Loucy (cell line): ENCODE data around the gene CEP126.

Experiments used
- H2AFZ ChIP-seq: fragments of 200-600 bp; sonication (generic); 2 replicates; pipeline ENCODE4 v1.6.0; 2016; ENCODE audit warnings: antibody characterized with exemption, mild to moderate bottlenecking, low read length, moderate library complexity
- H3F3A ChIP-seq: fragments of 200-600 bp; 2 replicates; pipeline ENCODE4 v1.6.0; 2016; ENCODE audit warnings: antibody characterized with exemption, low read depth, mild to moderate bottlenecking
- H3K27me3 ChIP-seq: fragments of 200-600 bp; sonication (generic); 2 replicates; pipeline ENCODE4 v1.6.1; 2014; ENCODE audit warnings: low read length, mild to moderate bottlenecking; ENCODE audit not compliant: insufficient read depth, poor library complexity, severe bottlenecking
- H3K36me3 ChIP-seq: fragments of 200-600 bp; sonication (generic); 2 replicates; pipeline ENCODE4 v1.6.1; 2016; ENCODE audit warnings: low read length; ENCODE audit not compliant: insufficient read depth
- H3K4me1 ChIP-seq: fragments of 200-600 bp; sonication (generic); 2 replicates; pipeline ENCODE4 v1.5.1; 2014; ENCODE audit warnings: low read length, mild to moderate bottlenecking; ENCODE audit not compliant: insufficient read depth, poor library complexity, severe bottlenecking
- H3K4me2 ChIP-seq: fragments of 200-600 bp; sonication (generic); 2 replicates; pipeline ENCODE4 v1.6.0; 2014; ENCODE audit warnings: antibody characterized with exemption, low read length, low read depth, mild to moderate bottlenecking; ENCODE audit not compliant: poor library complexity, severe bottlenecking
- H3K4me3 ChIP-seq: fragments of 200-600 bp; sonication (generic); 2 replicates; pipeline ENCODE4 v1.5.1; 2014; ENCODE audit warnings: low read length, mild to moderate bottlenecking, mixed read lengths; ENCODE audit not compliant: poor library complexity, severe bottlenecking
- H3K79me2 ChIP-seq: fragments of 200-600 bp; sonication (generic); 2 replicates; pipeline ENCODE4 v1.6.1; 2014; ENCODE audit warnings: low read length; ENCODE audit not compliant: insufficient read depth
- H3K9ac ChIP-seq: fragments of 200-600 bp; sonication (generic); 2 replicates; pipeline ENCODE4 v1.6.0; 2014; ENCODE audit warnings: mild to moderate bottlenecking, low read depth, low read length, moderate library complexity; ENCODE audit not compliant: poor library complexity, severe bottlenecking
- H3K9me2 ChIP-seq: fragments of 200-600 bp; sonication (generic); replicated peaks from 2 replicates; pipeline ENCODE4 v1.6.1; 2016; ENCODE audit warnings: low read depth, low read length, mixed read lengths
- H3K9me3 ChIP-seq: fragments of 200-600 bp; sonication (generic); 2 replicates; pipeline ENCODE4 v1.6.1; 2014; ENCODE audit warnings: mild to moderate bottlenecking, antibody characterized with exemption, low read length, low read depth; ENCODE audit not compliant: insufficient read depth
- H4K20me1 ChIP-seq: fragments of 200-600 bp; sonication (generic); 2 replicates; pipeline ENCODE4 v1.6.0; 2014; ENCODE audit warnings: antibody characterized with exemption, low read length, mild to moderate bottlenecking; ENCODE audit not compliant: insufficient read depth, poor library complexity, severe bottlenecking
- EZH2phosphoT487 ChIP-seq: fragments of 200-600 bp; IDR thresholded peaks from 2 replicates; pipeline ENCODE4 v1.6.1; 2018; ENCODE audit warnings: antibody characterized with exemption, mild to moderate bottlenecking, moderate library complexity, borderline replicate concordance
- TF ChIP-seq, protein P1 (sequence below): fragments of 200-600 bp; sonication (generic); conservative IDR thresholded peaks from 2 replicates; pipeline ENCODE4 v1.5.1; 2014; ENCODE audit warnings: mild to moderate bottlenecking, antibody characterized with exemption, low read length

The CEP126 gene

DNA sequence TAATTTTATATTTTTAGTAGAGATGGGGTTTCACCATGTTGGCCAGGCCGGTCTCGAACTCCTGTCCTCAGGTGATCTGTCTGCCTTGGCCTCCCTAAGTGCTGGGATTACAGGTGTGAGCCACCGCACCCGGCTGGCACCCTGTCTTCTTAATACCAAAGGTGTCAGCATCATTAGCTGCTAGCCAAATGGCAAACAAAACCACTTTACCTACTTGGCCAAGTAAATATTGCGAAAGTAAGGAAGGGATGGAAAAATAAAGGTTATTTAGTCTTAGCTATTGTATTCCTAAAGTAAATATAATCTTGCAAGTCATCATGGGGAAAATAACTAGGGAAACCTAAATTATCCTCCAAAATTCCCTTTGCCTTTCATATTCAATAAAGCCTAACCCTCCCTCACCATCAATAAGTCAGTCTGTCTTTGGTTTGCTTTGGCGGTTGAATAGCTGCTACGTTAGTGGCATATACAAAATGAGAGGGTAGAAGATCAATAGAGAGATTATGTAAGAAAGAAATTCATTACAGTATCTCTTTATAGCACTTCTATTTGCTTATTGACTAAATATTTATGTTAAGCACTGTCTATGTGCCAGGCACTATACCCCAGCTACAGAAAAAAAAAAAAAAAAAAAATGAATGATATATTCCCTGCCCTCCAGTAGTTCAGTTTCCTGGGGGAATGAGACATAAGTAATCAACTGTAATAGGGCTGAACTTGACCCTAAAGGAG lies 92.2 kb downstream of the CEP126 start:
- no peaks in the 10 kb centered on the region for H3K9me3 ChIP-seq
- TF ChIP-seq, protein P1, sequence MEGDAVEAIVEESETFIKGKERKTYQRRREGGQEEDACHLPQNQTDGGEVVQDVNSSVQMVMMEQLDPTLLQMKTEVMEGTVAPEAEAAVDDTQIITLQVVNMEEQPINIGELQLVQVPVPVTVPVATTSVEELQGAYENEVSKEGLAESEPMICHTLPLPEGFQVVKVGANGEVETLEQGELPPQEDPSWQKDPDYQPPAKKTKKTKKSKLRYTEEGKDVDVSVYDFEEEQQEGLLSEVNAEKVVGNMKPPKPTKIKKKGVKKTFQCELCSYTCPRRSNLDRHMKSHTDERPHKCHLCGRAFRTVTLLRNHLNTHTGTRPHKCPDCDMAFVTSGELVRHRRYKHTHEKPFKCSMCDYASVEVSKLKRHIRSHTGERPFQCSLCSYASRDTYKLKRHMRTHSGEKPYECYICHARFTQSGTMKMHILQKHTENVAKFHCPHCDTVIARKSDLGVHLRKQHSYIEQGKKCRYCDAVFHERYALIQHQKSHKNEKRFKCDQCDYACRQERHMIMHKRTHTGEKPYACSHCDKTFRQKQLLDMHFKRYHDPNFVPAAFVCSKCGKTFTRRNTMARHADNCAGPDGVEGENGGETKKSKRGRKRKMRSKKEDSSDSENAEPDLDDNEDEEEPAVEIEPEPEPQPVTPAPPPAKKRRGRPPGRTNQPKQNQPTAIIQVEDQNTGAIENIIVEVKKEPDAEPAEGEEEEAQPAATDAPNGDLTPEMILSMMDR: no peak
- no peak for TF ChIP-seq EZH2phosphoT487
- H3K36me3 ChIP-seq: no peaks in the 10 kb centered on the region
- no peak overlapping the region for H3K4me3 ChIP-seq
- no peak overlapping the region for H3K9ac ChIP-seq
- H3K79me2 ChIP-seq: no peaks in the 10 kb centered on the region
- no peaks in the 10 kb centered on the region for H3K9me2 ChIP-seq
- no peaks in the 10 kb centered on the region for H3K27me3 ChIP-seq
- no peak overlapping the region for H2AFZ ChIP-seq
- H4K20me1 ChIP-seq: no peaks in the 10 kb centered on the region
- no peaks in the 10 kb centered on the region for H3F3A ChIP-seq
- H3K4me1 ChIP-seq: no peaks in the 10 kb centered on the region
- no peak overlapping the region for H3K4me2 ChIP-seq

DNA sequence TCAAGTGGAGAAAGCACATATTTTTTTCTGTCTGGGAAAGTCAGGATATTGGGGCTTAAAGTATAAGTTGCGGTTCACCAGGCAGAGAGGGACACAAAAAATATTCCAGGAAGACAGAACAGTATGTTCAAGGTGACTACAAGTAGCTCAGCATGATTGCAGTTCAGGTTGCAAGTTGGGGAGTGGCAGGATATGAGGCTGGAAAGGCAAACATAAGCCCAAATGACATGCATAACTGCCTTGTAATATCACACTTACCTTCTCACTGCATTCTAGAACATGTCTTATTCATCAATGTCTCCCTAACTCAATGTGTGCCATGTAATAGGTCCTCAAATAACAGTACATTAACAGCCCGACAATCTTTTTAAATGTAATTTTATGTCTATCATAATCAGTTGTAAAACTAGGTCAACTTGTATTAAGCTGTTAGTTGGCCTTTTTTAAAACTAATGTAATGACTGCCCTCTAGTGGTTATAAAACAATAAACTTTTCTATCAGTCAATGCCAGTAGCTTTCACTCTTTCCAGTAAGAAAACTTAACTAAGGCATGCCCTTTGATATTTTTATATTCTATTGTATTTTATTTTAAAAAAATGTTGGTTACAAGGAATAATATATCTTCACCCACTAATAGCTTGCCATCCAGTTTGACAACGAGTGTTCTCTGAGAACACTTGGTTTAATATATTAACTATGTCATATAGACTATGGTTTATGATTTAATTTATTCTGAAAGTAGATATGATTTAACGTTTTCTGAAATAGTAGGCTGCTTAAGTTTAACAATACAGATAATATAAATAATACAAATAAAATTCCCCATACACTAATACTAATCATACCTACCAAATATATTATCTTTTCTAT lies 93.0 kb downstream of the CEP126 start:
- H3K4me3 ChIP-seq: no peak overlapping the region
- no peaks in the 10 kb centered on the region for H3K79me2 ChIP-seq
- H3K4me1 ChIP-seq: no peaks in the 10 kb centered on the region
- no peak overlapping the region for H2AFZ ChIP-seq
- H3K4me2 ChIP-seq: no peak overlapping the region
- no peaks in the 10 kb centered on the region for H3F3A ChIP-seq
- no peaks in the 10 kb centered on the region for H3K36me3 ChIP-seq
- no peaks in the 10 kb centered on the region for H4K20me1 ChIP-seq
- no peak for TF ChIP-seq EZH2phosphoT487
- TF ChIP-seq, protein P1: peak; percentile 65
- H3K9me3 ChIP-seq: no peaks in the 10 kb centered on the region
- H3K9ac ChIP-seq: no peak overlapping the region
- H3K9me2 ChIP-seq: no peaks in the 10 kb centered on the region
- no peaks in the 10 kb centered on the region for H3K27me3 ChIP-seq

DNA sequence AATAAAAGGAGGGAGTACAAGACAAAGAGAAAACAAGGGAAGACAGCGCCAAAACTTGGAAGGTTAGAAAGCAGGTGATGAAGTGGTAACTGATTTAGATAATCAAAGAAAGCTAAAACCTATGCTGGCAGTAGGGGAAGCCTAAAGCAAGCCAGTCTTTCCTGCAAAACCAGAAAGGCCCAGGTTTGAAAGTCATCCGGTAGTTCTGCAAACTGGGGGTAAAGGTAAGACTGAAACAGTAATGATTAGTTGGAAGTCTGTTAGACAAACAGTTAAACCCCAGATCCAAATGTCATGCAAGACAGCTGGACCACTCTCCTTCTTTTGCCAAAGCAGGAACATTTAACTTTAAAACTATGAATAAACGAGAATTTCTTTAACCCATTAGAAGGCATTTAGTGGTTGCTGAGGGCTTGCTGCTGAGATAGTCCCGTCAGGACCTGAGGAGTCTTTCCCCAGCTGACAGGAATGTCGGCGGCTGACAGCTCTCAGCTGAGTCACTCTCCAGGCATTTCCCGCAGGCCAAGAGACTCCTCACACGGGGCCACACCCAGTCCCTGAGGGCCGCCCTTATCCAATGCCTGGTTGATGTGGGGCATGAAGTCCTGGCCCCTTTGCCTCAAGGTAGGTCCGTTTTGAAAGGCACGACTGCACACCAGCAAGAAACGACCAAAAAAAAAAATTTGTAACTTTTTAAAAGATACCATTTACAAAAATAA lies 96.1 kb downstream of the CEP126 start:
- TF ChIP-seq, protein P1: no peak
- Histone ChIP-seq H3K4me2 (no peak overlapping the region), H3K9me3 (no peaks in the 10 kb centered on the region), H3K9me2 (no peaks in the 10 kb centered on the region), H3F3A (no peaks in the 10 kb centered on the region), H3K36me3 (no peaks in the 10 kb centered on the region), H3K4me1 (no peaks in the 10 kb centered on the region), H3K9ac (no peak overlapping the region), H2AFZ (no peak overlapping the region), H3K27me3 (no peaks in the 10 kb centered on the region), H3K4me3 (no peak overlapping the region), H3K79me2 (no peaks in the 10 kb centered on the region), H4K20me1 (no peaks in the 10 kb centered on the region)
